Endometrial microvascular endothelial cells (primary cell): ENCODE results near the gene CENPB. TPM values are rescaled to one million over a fixed set of nuclear protein-coding genes. Genes with fewer than 3 reads are reported as not detected.

ENCODE experiments used
- in situ Hi-C: cut with HindIII; loops from 2 replicates; pipeline ENCODE4 v1.10.0; 2017; ENCODE audit warnings: low sequenced_read_pairs, low pct_unique_long_range_greater_than_20kb; ENCODE audit errors: inconsistent ontology term
- total RNA-seq: library from RNA; depleted of rRNA; stranded (reverse); fragments of >200 nt; gene quantifications from one replicate; pipeline ENCODE4 v1.2.3, GENCODE V29; 2015; ENCODE audit errors: inconsistent ontology term

CENPB gene
- total RNA-seq, 1 donor from 2014 or later: 105 TPM

- in situ Hi-C loops: no loop called here
Observed at GRCh38 chr20:3755269-3755668, 31.3 kb downstream of the CENPB start.

GRCh38 chr20:3754276-3754630 is 32.3 kb downstream of the CENPB start:
- in situ Hi-C loops: no loop called here

- in situ Hi-C loops: no loop called here
Observed at GRCh38 chr20:3753501-3754275, 32.9 kb downstream of the CENPB start.

- in situ Hi-C loops: no loop called here
Observed at GRCh38 chr20:3753098-3753497, 33.4 kb downstream of the CENPB start.

- in situ Hi-C loops: no loop called here
Observed at GRCh38 chr20:3752386-3752759, 34.2 kb downstream of the CENPB start.

GRCh38 chr20:3751675-3752385 is 34.7 kb downstream of the CENPB start:
- in situ Hi-C loops: no loop called here

- in situ Hi-C loops: no loop called here
Observed at GRCh38 chr20:3751305-3751674, 35.2 kb downstream of the CENPB start.

- in situ Hi-C loops: no loop called here
Observed at GRCh38 chr20:3749689-3750531, 36.6 kb downstream of the CENPB start.

- in situ Hi-C loops: no loop called here
Observed at GRCh38 chr20:3749087-3749688, 37.4 kb downstream of the CENPB start.

GRCh38 chr20:3748073-3748472 is 38.5 kb downstream of the CENPB start:
- in situ Hi-C loops: no loop called here

GRCh38 chr20:3747471-3747870 is 39.1 kb downstream of the CENPB start:
- in situ Hi-C loops: no loop called here

GRCh38 chr20:3745686-3746173 is 40.8 kb downstream of the CENPB start:
- in situ Hi-C loops: no loop called here

- in situ Hi-C loops: no loop called here
Observed at GRCh38 chr20:3744806-3745685, 41.5 kb downstream of the CENPB start.

GRCh38 chr20:3744037-3744436 is 42.5 kb downstream of the CENPB start:
- in situ Hi-C loops: no loop called here

GRCh38 chr20:3743251-3743650 is 43.3 kb downstream of the CENPB start:
- in situ Hi-C loops: no loop called here

GRCh38 chr20:3741836-3742458 is 44.6 kb downstream of the CENPB start:
- in situ Hi-C loops: no loop called here

- in situ Hi-C loops: no loop called here
Observed at GRCh38 chr20:3740615-3741301, 45.8 kb downstream of the CENPB start.
